GM20431 (cell line): ENCODE measurements around the gene POU2AF1.

Experiments used
- in situ Hi-C: fragments of 300-500 bp; cut with MseI, MboI; formaldehyde crosslinking; loops from one replicate; pipeline ENCODE4 v1.15.0; 2020; ENCODE audit warnings: low sequenced_read_pairs; ENCODE audit not compliant: unreplicated experiment

POU2AF1 gene

GRCh38 chr11:111351374-111352055 is 27.6 kb downstream of the POU2AF1 start:
- in situ Hi-C loops: no loop called here

GRCh38 chr11:111350811-111351210 is 28.3 kb downstream of the POU2AF1 start:
- in situ Hi-C loops: no loop called here

- in situ Hi-C loops: no loop called here
These were observed 29.8 kb downstream of the POU2AF1 start for GRCh38 chr11:111349191-111349695.

- in situ Hi-C loops: no loop called here
These were observed 30.9 kb downstream of the POU2AF1 start for GRCh38 chr11:111348147-111348546.

- in situ Hi-C loops: no loop called here
These were observed 31.4 kb downstream of the POU2AF1 start for GRCh38 chr11:111347723-111348115.

GRCh38 chr11:111347002-111347722 is 31.9 kb downstream of the POU2AF1 start:
- in situ Hi-C loops: no loop called here

- in situ Hi-C loops: no loop called here
These were observed 35.0 kb downstream of the POU2AF1 start for GRCh38 chr11:111344032-111344431.

GRCh38 chr11:111342329-111342728 is 36.7 kb downstream of the POU2AF1 start:
- in situ Hi-C loops: no loop called here

- in situ Hi-C loops: no loop called here
These were observed 39.2 kb downstream of the POU2AF1 start for GRCh38 chr11:111339758-111340388.

GRCh38 chr11:111336582-111337256 is 42.4 kb downstream of the POU2AF1 start:
- in situ Hi-C loops: no loop called here

GRCh38 chr11:111336062-111336461 is 43.0 kb downstream of the POU2AF1 start:
- in situ Hi-C loops: no loop called here

- in situ Hi-C loops: no loop called here
These were observed 43.5 kb downstream of the POU2AF1 start for GRCh38 chr11:111335549-111335948.

GRCh38 chr11:111334532-111335502 is 44.3 kb downstream of the POU2AF1 start:
- in situ Hi-C loops: no loop called here

GRCh38 chr11:111331711-111332479 is 47.2 kb downstream of the POU2AF1 start:
- in situ Hi-C loops: no loop called here

- in situ Hi-C loops: no loop called here
These were observed 48.7 kb downstream of the POU2AF1 start for GRCh38 chr11:111330234-111330893.

GRCh38 chr11:111329306-111330204 is 49.5 kb downstream of the POU2AF1 start:
- in situ Hi-C loops: no loop called here
